NT2/D1 (cell line): Measurements from ENCODE around the gene NDUFS6.

Experiments
- SUZ12 ChIP-seq: IDR thresholded peaks from 2 replicates; pipeline ENCODE4 v1.6.1; 2011; ENCODE audit not compliant: insufficient read length, insufficient read depth; ENCODE audit errors: extremely low read depth
- YY1 ChIP-seq: IDR thresholded peaks from 2 replicates; pipeline ENCODE4 v1.6.1; 2011; ENCODE audit not compliant: insufficient read length, insufficient read depth

GRCh38 chr5:1762121-1762882 lies 38.9 kb upstream of the NDUFS6 start:
- no peak for TF ChIP-seq SUZ12
- no peak for TF ChIP-seq YY1
